NCI-H2227 (cell line): Measurements from ENCODE around the gene P3H4.

Experiments
- DNase-seq: peaks from one replicate; lab custom pipeline; 2025; ENCODE audit not compliant: unreplicated experiment; lab: John Stamatoyannopoulos, UW

P3H4 gene

DNA sequence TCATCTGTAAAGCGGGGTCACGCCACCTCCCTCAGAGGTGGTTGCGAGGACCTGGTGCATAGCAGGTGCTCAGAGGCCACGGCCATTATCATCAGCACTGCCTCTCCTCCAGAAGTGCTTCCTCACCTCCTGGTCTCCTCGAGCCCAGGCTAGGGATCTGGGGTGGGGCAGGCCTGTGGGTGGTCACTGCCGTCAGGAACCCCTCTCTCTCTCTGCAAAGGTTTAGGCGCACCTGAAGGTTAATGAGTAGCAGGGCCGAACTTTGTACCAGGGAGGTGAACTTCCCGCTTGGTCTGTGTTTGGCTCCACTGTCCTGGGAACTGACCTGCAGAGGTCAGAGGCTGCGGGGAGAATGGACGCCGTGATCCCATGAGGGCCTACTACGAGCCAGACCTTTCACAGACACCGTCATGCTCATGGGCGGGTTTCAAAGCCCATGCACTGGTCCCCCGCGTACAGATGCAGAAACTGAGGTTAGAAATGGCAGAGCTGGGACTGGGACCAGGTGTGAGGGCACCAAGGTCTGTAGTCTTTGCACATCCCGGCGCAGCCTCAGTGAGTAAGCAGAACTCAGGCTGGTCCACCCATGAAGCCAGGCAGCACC is 39.1 kb downstream of the P3H4 start:
- no peak for DNase-seq

GRCh38 chr17:41772218-41772585 is 39.5 kb downstream of the P3H4 start:
- no peak for DNase-seq

GRCh38 chr17:41771389-41772206 is 40.2 kb downstream of the P3H4 start:
- no peak for DNase-seq

DNA sequence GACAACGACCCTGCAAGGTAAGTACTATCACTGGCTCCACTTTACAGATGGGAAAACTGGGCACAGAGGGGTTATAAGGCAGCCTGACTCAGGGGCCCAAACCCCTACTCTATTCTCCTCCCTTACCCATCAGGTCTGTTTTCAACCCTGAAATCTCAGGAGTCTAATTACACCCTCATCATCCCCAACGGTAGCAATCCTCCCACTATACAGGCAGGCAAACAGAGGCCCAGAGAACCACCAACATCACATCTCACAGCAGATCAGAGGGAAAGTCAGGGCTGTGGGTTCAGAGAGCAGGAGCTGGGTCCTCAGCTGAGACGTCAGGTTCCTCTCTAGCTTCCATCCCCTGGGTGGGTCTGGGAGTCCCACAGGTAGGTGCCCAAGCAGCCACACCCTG is 41.8 kb downstream of the P3H4 start:
- DNase-seq = no peak

- no peak for DNase-seq
Observed at GRCh38 chr17:41769346-41769862, 42.3 kb downstream of the P3H4 start.

GRCh38 chr17:41768682-41769288 is 43.0 kb downstream of the P3H4 start:
- DNase-seq = no peak

GRCh38 chr17:41767324-41768042 is 44.3 kb downstream of the P3H4 start:
- DNase-seq = no peak

GRCh38 chr17:41766135-41766534 is 45.6 kb downstream of the P3H4 start:
- no peak for DNase-seq

DNA sequence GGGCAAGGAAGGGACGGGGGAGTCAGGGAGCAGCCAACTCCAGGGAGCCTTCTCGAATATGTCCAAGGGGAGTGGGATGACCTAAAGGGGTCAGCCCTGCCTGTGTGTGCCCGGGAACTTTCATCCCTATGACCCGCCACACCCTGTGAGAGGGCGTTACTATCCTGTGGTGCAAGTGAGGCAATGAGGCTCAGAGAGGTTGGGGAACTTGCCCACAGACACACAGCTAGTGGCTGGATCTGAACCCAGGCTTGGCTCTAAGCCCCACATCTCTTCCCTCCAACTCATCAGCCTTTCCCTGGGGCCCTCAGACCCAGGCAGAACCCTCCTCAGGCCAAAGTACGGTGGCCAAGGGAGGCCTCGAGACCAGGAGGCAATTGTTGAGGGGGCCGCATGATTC is 48.4 kb downstream of the P3H4 start:
- DNase-seq = no peak

- no peak for DNase-seq
Observed at GRCh38 chr17:41762841-41763240, 48.9 kb downstream of the P3H4 start.

DNA sequence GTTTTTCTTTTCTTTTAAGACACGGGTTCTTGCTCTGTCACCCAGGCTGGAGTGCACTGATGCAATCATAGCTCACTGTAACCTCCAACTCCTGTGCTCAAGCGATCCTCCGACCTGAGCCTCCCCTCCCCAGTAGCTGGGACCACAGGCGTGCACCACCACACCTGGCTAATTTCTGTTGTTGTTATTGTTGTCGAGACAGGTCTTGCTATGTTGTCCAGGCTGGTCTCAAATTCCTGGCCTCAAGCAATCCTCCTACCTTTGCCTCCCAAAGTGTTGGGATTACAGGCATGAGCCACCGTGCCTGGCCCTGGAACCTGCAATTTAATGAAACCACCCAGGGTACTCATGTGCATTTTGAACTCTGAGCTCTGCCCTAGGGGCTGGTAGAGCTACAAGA is 49.4 kb downstream of the P3H4 start:
- DNase-seq = no peak

DNA sequence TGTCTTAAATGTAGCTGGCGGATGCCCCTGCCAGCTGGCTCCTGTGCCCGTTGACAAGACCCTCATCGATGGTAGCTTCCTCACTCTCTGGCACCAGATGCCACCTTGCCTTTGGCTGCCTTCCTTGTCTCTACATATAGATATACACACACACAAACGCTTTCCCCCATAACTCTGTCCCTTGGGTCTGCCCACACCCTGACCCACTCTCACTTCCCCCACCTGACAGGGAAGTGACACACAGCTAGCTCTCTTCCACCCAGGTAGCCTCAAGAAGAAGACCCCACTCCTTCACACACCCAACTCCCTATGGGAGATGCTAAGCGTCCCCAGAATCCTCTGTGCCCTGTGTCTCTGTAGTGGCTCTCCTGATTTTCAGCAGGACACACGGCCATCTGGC is 50.9 kb downstream of the P3H4 start:
- DNase-seq = no peak

- DNase-seq = no peak
Observed at GRCh38 chr17:41758601-41759000, 53.1 kb downstream of the P3H4 start.

- no peak for DNase-seq
Observed at GRCh38 chr17:41754066-41754465, 57.7 kb downstream of the P3H4 start.
